GM12878 (cell line): Measurements from ENCODE around the gene ENDOU. TPM values are rescaled to one million over a fixed set of nuclear protein-coding genes. Genes with fewer than 3 reads are reported as not detected.
"Not testable (repeated sequence)": the region's sequence is repeated elsewhere in the genome, so short reads cannot be mapped to it uniquely, and the experiment has no call there.

ENCODE experiments used
- ATAC-seq: fragments of 200-7000 bp; cut with Tn5 transposase; 3 replicates; pipeline ENCODE4 v1.9.1; 2020; ENCODE audit warnings: mild to moderate bottlenecking, moderate library complexity
- BruUV-seq: library from RNA; stranded (reverse); fragments of 400-500 nt; replicated peaks from 2 replicates; lab custom pipeline; 2021; lab: Mats Ljungman, UMichigan
- CTCF ChIA-PET: fragments of 300-600 bp; sonication (Branson Sonifier 250); formaldehyde crosslinking; extraction: SDS; loops from one replicate; lab custom pipeline; 2021; ENCODE audit warnings: inconsistent platforms; lab: Yijun Ruan, JAX
- POLR2A ChIA-PET: fragments of 350-600 bp; formaldehyde crosslinking; extraction: SDS; loops from one replicate; lab custom pipeline; 2021; ENCODE audit warnings: inconsistent platforms; lab: Charles Lee
- RAD21 ChIA-PET: fragments of 300-600 bp; sonication (Branson Sonifier 250); formaldehyde crosslinking; loops from one replicate; lab custom pipeline; 2023; ENCODE audit warnings: antibody characterized with exemption; ENCODE audit not compliant: unreplicated experiment; lab: Charles Lee
- SMC1A ChIA-PET: fragments of 300-600 bp; sonication (Branson Sonifier 250); formaldehyde crosslinking; loops from one replicate; lab custom pipeline; 2023; ENCODE audit not compliant: unreplicated experiment, uncharacterized antibody; lab: Charles Lee
- DNase-seq: peaks from one replicate; pipeline ENCODE4 v3.0.0-alpha.2; 2011; ENCODE audit warnings: low read depth, low spot score
- FAIRE-seq: peaks from 3 replicates; lab custom pipeline; 2011; peaks lifted over from hg19 to GRCh38; lab: Jason Lieb, UNC
- H2AFZ ChIP-seq: 2 replicates; pipeline ENCODE4 v1.6.0; 2011; ENCODE audit warnings: low read depth, low read length, control low read depth; ENCODE audit not compliant: control insufficient read depth
- H3K27ac ChIP-seq: 2 replicates; pipeline ENCODE4 v1.5.1; 2011; ENCODE audit warnings: control low read depth; ENCODE audit not compliant: control insufficient read depth, insufficient read depth
- H3K27me3 ChIP-seq, 2 experiments: replicated peaks in 1 of 2; 2 replicates each; pipeline versions ENCODE4 v1.6.0 to v1.6.1; 2011; ENCODE audit warnings: low read length in 1 of 2; ENCODE audit not compliant: control insufficient read depth in 2 of 2, insufficient read depth in 2 of 2
- H3K36me3 ChIP-seq, 2 experiments: 2 replicates each; pipeline ENCODE4 v1.5.1; 2011; ENCODE audit warnings: low read length in 1 of 2; ENCODE audit not compliant: control insufficient read depth in 2 of 2, insufficient read depth in 2 of 2
- H3K4me1 ChIP-seq: 2 replicates; pipeline ENCODE4 v1.6.1; 2011; ENCODE audit warnings: mild to moderate bottlenecking, low read length, moderate library complexity, mixed read lengths; ENCODE audit not compliant: control insufficient read depth, insufficient read depth
- H3K4me2 ChIP-seq: 2 replicates; pipeline ENCODE4 v1.6.0; 2011; ENCODE audit warnings: control low read depth; ENCODE audit not compliant: control insufficient read depth, insufficient read depth
- H3K4me3 ChIP-seq: fragments of 200-600 bp; sonication (generic); 2 replicates; pipeline ENCODE4 v1.5.1; 2016
- H3K79me2 ChIP-seq: 2 replicates; pipeline ENCODE4 v1.6.0; 2011; ENCODE audit warnings: low read length; ENCODE audit not compliant: control insufficient read depth, insufficient read depth
- H3K9ac ChIP-seq: 2 replicates; pipeline ENCODE4 v1.8.0; 2011; ENCODE audit warnings: low read length, control low read depth, mixed read lengths; ENCODE audit not compliant: control insufficient read depth, insufficient read depth
- H3K9me3 ChIP-seq: replicated peaks from 3 replicates; pipeline ENCODE4 v1.5.1; 2011; ENCODE audit warnings: mild to moderate bottlenecking, low read length; ENCODE audit not compliant: control insufficient read depth, insufficient read depth
- H4K20me1 ChIP-seq: 2 replicates; pipeline ENCODE4 v1.6.0; 2011; ENCODE audit not compliant: control insufficient read depth, insufficient read depth
- WGBS: methylation state at CpG from one replicate; pipeline ENCODE4 v1.1.6; 2016; ENCODE audit warnings: low lambda C conversion rate; ENCODE audit not compliant: insufficient replicate concordance, insufficient coverage; ENCODE audit errors: missing lambda C conversion rate; 5-methylcytosine and 5-hydroxymethylcytosine counted together
- in situ Hi-C: fragments of 300-500 bp; cut with MboI; formaldehyde crosslinking; loops from 9 replicates; pipeline ENCODE4 v1.14.3; 2018; ENCODE audit warnings: mixed read lengths
- intact Hi-C: fragments of 100-400 bp; cut with micrococcal nuclease; formaldehyde crosslinking; loops from one replicate; pipeline ENCODE4 v1.14.2; 2022; ENCODE audit not compliant: unreplicated experiment
- polyA plus RNA-seq, 11 experiments: library from polyadenylated mRNA; depleted of rRNA in 4 of 11; unstranded in 6 of 11; stranded (reverse) in 5 of 11; fragments of >200 nt; fragmentation: Nextera tagmentation in 4 of 11; fragmentation: Illumina TruSeq in 1 of 11; extraction: Ambion mirVana in 4 of 11; extraction: Trizol in 1 of 11; gene quantifications; 1 replicate in 1 of 11; 2 replicates in 10 of 11; pipeline versions ENCODE4 v1.2.1 to v1.2.3, GENCODE V29; 2011 to 2016; ENCODE audit warnings: inconsistent platforms in 2 of 11, missing spikeins in 2 of 11, low read depth in 1 of 11
- total RNA-seq, 4 experiments: library from RNA; depleted of rRNA in 3 of 4; stranded (reverse); fragments of >200 nt in 3 of 4; fragmentation: Illumina TruSeq in 1 of 4; extraction: Trizol in 1 of 4; gene quantifications; 2 replicates each; pipeline versions ENCODE4 v1.2.1 to v1.2.3, GENCODE V29; 2013 to 2021

The ENDOU gene
- total and polyA plus RNA-seq, 10 of the 15 experiments (the other 5 are each of a cell fraction or from before 2014, with no cell fraction given): 0.03 to 0.17 (median 0.10) TPM; not detected in 4

DNA sequence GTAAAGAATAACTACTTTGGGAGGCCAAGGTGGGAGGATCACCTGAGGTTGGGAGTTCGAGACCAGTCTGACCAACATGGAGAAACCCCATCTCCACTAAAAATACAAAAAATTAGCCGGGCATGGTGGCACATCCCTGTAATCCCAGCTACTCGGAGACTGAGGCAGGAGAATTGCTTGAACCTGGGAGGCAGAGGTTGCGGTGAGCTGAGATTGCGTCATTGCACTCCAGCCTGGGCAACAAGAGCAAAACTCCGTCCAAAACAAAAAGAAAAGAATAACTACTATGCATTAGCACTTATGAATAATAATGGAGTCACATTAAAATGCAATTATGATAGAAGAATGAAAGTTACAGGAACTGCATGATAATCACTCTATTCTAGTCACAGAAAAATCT, 57.4 kb downstream of the ENDOU start:
- H3K27ac ChIP-seq, H3K9me3 ChIP-seq, RAD21 ChIA-PET, FAIRE-seq, H4K20me1 ChIP-seq, DNase-seq, H3K4me3 ChIP-seq, H3K4me1 ChIP-seq, POLR2A ChIA-PET, BruUV-seq, H2AFZ ChIP-seq, CTCF ChIA-PET, H3K79me2 ChIP-seq, intact Hi-C loops, H3K4me2 ChIP-seq, H3K9ac ChIP-seq, ATAC-seq, in situ Hi-C loops, H3K27me3 ChIP-seq: not testable (repeated sequence)
- H3K36me3 ChIP-seq: peaks cover 1 to 20% of the 10 kb centered on the region in 2 experiments
- SMC1A ChIA-PET: interaction anchor here (1.6 to 1.7 kb wide), 2 partner anchors 9 to 12 kb away, joined by 3 to 8 read pairs; no protein-coding TSS in a partner anchor
- 98% methylated on average over 6 of the region's 6 CpGs for WGBS

Other genes starting within 250 kb of the ENDOU start
- 17.4 and 19.1 TPM in 2 replicates for gene RPAP3, start 19.5 kb downstream of the ENDOU start, total RNA-seq (2014; rRNA removed)
- gene RPAP3, start 19.5 kb downstream of the ENDOU start, total RNA-seq (2014; rRNA removed; fragmentation: Illumina TruSeq; extraction: Trizol): 34.5 and 36.9 TPM in 2 replicates
- gene RPAP3, start 19.5 kb downstream of the ENDOU start, total RNA-seq (2021): 31.2 and 32.3 TPM in 2 replicates
- gene RPAP3, start 19.5 kb downstream of the ENDOU start, polyA plus RNA-seq (2011; rRNA removed): 21.3 and 42.1 TPM in 2 replicates
- 49.1 and 52.8 TPM in 2 replicates for gene RPAP3, start 19.5 kb downstream of the ENDOU start, polyA plus RNA-seq (2014; fragmentation: Illumina TruSeq; extraction: Trizol)
- gene RPAP3, start 19.5 kb downstream of the ENDOU start, polyA plus RNA-seq (2014; fragmentation: Nextera tagmentation; extraction: Ambion mirVana): 10 to 100 TPM; 14.1 to 24.5 TPM
- 20.1 and 24.4 TPM in 2 replicates for gene RPAP3, start 19.5 kb downstream of the ENDOU start, polyA plus RNA-seq (2014; rRNA removed)
- 10 to 100 TPM; 49.8 to 50.6 TPM for gene RPAP3, start 19.5 kb downstream of the ENDOU start, polyA plus RNA-seq (2016; fragmentation: Nextera tagmentation; extraction: Ambion mirVana)
- 0.27 and 0.28 TPM in 2 replicates for gene RAPGEF3, start 33.4 kb upstream of the ENDOU start, total RNA-seq (2014; rRNA removed)
- 0.09 and 0.18 TPM in 2 replicates for gene RAPGEF3, start 33.4 kb upstream of the ENDOU start, total RNA-seq (2014; rRNA removed; fragmentation: Illumina TruSeq; extraction: Trizol)
- gene RAPGEF3, start 33.4 kb upstream of the ENDOU start, total RNA-seq (2021): 0.64 and 0.88 TPM in 2 replicates
- gene RAPGEF3, start 33.4 kb upstream of the ENDOU start, polyA plus RNA-seq (2011; rRNA removed): 0.30 and 0.68 TPM in 2 replicates
- 0.17 and 0.34 TPM in 2 replicates for gene RAPGEF3, start 33.4 kb upstream of the ENDOU start, polyA plus RNA-seq (2014; fragmentation: Illumina TruSeq; extraction: Trizol)
- under 1 TPM in 1 of 2 experiments, not detected in 1; 0.02 TPM for gene RAPGEF3, start 33.4 kb upstream of the ENDOU start, polyA plus RNA-seq (2014; fragmentation: Nextera tagmentation; extraction: Ambion mirVana)
- gene RAPGEF3, start 33.4 kb upstream of the ENDOU start, polyA plus RNA-seq (2014; rRNA removed): 0.63 and 0.92 TPM in 2 replicates
- under 1 TPM in 1 of 2 experiments, not detected in 1; 0.27 TPM for gene RAPGEF3, start 33.4 kb upstream of the ENDOU start, polyA plus RNA-seq (2016; fragmentation: Nextera tagmentation; extraction: Ambion mirVana)
- gene SLC48A1, start 47.7 kb upstream of the ENDOU start, total RNA-seq (2014; rRNA removed): 1.7 and 2.4 TPM in 2 replicates
- 1.1 and 1.2 TPM in 2 replicates for gene SLC48A1, start 47.7 kb upstream of the ENDOU start, total RNA-seq (2014; rRNA removed; fragmentation: Illumina TruSeq; extraction: Trizol)
- 2.4 and 3.8 TPM in 2 replicates for gene SLC48A1, start 47.7 kb upstream of the ENDOU start, total RNA-seq (2021)
- gene SLC48A1, start 47.7 kb upstream of the ENDOU start, polyA plus RNA-seq (2011; rRNA removed): 0.55 and 1.2 TPM in 2 replicates
- gene SLC48A1, start 47.7 kb upstream of the ENDOU start, polyA plus RNA-seq (2014; fragmentation: Illumina TruSeq; extraction: Trizol): 1.6 TPM in 2 replicates
- 1 to 10 TPM; 1.1 to 2.2 TPM for gene SLC48A1, start 47.7 kb upstream of the ENDOU start, polyA plus RNA-seq (2014; fragmentation: Nextera tagmentation; extraction: Ambion mirVana)
- gene SLC48A1, start 47.7 kb upstream of the ENDOU start, polyA plus RNA-seq (2014; rRNA removed): 1.1 and 1.9 TPM in 2 replicates
- gene SLC48A1, start 47.7 kb upstream of the ENDOU start, polyA plus RNA-seq (2016; fragmentation: Nextera tagmentation; extraction: Ambion mirVana): 1 to 10 TPM; 4.0 to 4.9 TPM
- 5.0 and 6.9 TPM in 2 replicates for gene HDAC7, start 94.4 kb upstream of the ENDOU start, total RNA-seq (2014; rRNA removed)
- 3.1 and 3.9 TPM in 2 replicates for gene HDAC7, start 94.4 kb upstream of the ENDOU start, total RNA-seq (2014; rRNA removed; fragmentation: Illumina TruSeq; extraction: Trizol)
- 12.6 and 18.3 TPM in 2 replicates for gene HDAC7, start 94.4 kb upstream of the ENDOU start, total RNA-seq (2021)
- 5.1 and 5.6 TPM in 2 replicates for gene HDAC7, start 94.4 kb upstream of the ENDOU start, polyA plus RNA-seq (2011; rRNA removed)
- gene HDAC7, start 94.4 kb upstream of the ENDOU start, polyA plus RNA-seq (2014; fragmentation: Illumina TruSeq; extraction: Trizol): 2.5 and 6.3 TPM in 2 replicates
- gene HDAC7, start 94.4 kb upstream of the ENDOU start, polyA plus RNA-seq (2014; fragmentation: Nextera tagmentation; extraction: Ambion mirVana): 1 to 10 TPM in 1 of 2 experiments, under 1 TPM in 1; 0.47 to 1.3 TPM
- 10.1 and 11.4 TPM in 2 replicates for gene HDAC7, start 94.4 kb upstream of the ENDOU start, polyA plus RNA-seq (2014; rRNA removed)
- gene HDAC7, start 94.4 kb upstream of the ENDOU start, polyA plus RNA-seq (2016; fragmentation: Nextera tagmentation; extraction: Ambion mirVana): 1 to 10 TPM; 5.1 to 6.2 TPM
- gene VDR, start 179.5 kb upstream of the ENDOU start, total RNA-seq (2014; rRNA removed): 2.0 and 2.9 TPM in 2 replicates
- 1.7 TPM in 2 replicates for gene VDR, start 179.5 kb upstream of the ENDOU start, total RNA-seq (2014; rRNA removed; fragmentation: Illumina TruSeq; extraction: Trizol)
- 3.0 and 3.8 TPM in 2 replicates for gene VDR, start 179.5 kb upstream of the ENDOU start, total RNA-seq (2021)
- 3.0 and 7.9 TPM in 2 replicates for gene VDR, start 179.5 kb upstream of the ENDOU start, polyA plus RNA-seq (2011; rRNA removed)
- 4.2 and 5.0 TPM in 2 replicates for gene VDR, start 179.5 kb upstream of the ENDOU start, polyA plus RNA-seq (2014; fragmentation: Illumina TruSeq; extraction: Trizol)
- under 1 TPM; 0.27 to 0.75 TPM for gene VDR, start 179.5 kb upstream of the ENDOU start, polyA plus RNA-seq (2014; fragmentation: Nextera tagmentation; extraction: Ambion mirVana)
- gene VDR, start 179.5 kb upstream of the ENDOU start, polyA plus RNA-seq (2014; rRNA removed): 2.9 and 3.1 TPM in 2 replicates
- gene VDR, start 179.5 kb upstream of the ENDOU start, polyA plus RNA-seq (2016; fragmentation: Nextera tagmentation; extraction: Ambion mirVana): 1 to 10 TPM; 2.7 to 3.5 TPM
- gene TMEM106C, start 238.1 kb upstream of the ENDOU start, total RNA-seq (2014; rRNA removed): 106 TPM in 2 replicates
- 97.4 and 101 TPM in 2 replicates for gene TMEM106C, start 238.1 kb upstream of the ENDOU start, total RNA-seq (2014; rRNA removed; fragmentation: Illumina TruSeq; extraction: Trizol)
- 90.2 and 93.1 TPM in 2 replicates for gene TMEM106C, start 238.1 kb upstream of the ENDOU start, total RNA-seq (2021)
- gene TMEM106C, start 238.1 kb upstream of the ENDOU start, polyA plus RNA-seq (2011; rRNA removed): 215 and 280 TPM in 2 replicates
- 142 and 144 TPM in 2 replicates for gene TMEM106C, start 238.1 kb upstream of the ENDOU start, polyA plus RNA-seq (2014; fragmentation: Illumina TruSeq; extraction: Trizol)
- gene TMEM106C, start 238.1 kb upstream of the ENDOU start, polyA plus RNA-seq (2014; fragmentation: Nextera tagmentation; extraction: Ambion mirVana): 100 to 1,000 TPM; 190 to 236 TPM
- 114 and 130 TPM in 2 replicates for gene TMEM106C, start 238.1 kb upstream of the ENDOU start, polyA plus RNA-seq (2014; rRNA removed)
- 100 to 1,000 TPM; 177 to 179 TPM for gene TMEM106C, start 238.1 kb upstream of the ENDOU start, polyA plus RNA-seq (2016; fragmentation: Nextera tagmentation; extraction: Ambion mirVana)